Activated B cell treated with CpG ODN at 0.5 μM for 24 hours (primary cell): Measurements from ENCODE around the gene MAP4K1. TPM values are rescaled to one million over a fixed set of nuclear protein-coding genes. Genes with fewer than 3 reads are reported as not detected.

ENCODE experiments used
- ATAC-seq: fragments of 200-7000 bp; cut with Tn5 transposase; one replicate; pipeline ENCODE4 v1.10.0; 2021; ENCODE audit warnings: low read depth, mild to moderate bottlenecking, moderate library complexity
- CTCF ChIA-PET: fragments of 350-600 bp; sonication (Branson Sonifier 250); formaldehyde crosslinking; loops from one replicate; lab custom pipeline; 2021; ENCODE audit warnings: antibody characterized with exemption; lab: Charles Lee
- POLR2A ChIA-PET: fragments of 350-600 bp; sonication (Branson Sonifier 250); formaldehyde crosslinking; loops from one replicate; lab custom pipeline; 2021; ENCODE audit warnings: antibody characterized with exemption; lab: Charles Lee
- DNase-seq: peaks from one replicate; pipeline ENCODE4 v3.0.0; 2022
- H3K27ac Mint-ChIP-seq: one replicate; pipeline ENCODE4 v1.8.0; 2020; ENCODE audit warnings: mixed read lengths
- H3K27me3 Mint-ChIP-seq: one replicate; pipeline ENCODE4 v1.8.0; 2021; ENCODE audit warnings: mixed read lengths
- H3K36me3 Mint-ChIP-seq: one replicate; pipeline ENCODE4 v1.8.0; 2021; ENCODE audit warnings: low read depth, mixed read lengths
- H3K4me1 Mint-ChIP-seq: one replicate; pipeline ENCODE4 v1.8.0; 2021; ENCODE audit warnings: mixed read lengths
- H3K4me3 Mint-ChIP-seq: one replicate; pipeline ENCODE4 v1.8.0; 2020; ENCODE audit warnings: mild to moderate bottlenecking, mixed read lengths
- H3K9me3 Mint-ChIP-seq: one replicate; pipeline ENCODE4 v1.8.0; 2020; ENCODE audit warnings: mixed read lengths
- intact Hi-C: fragments of 100-400 bp; cut with micrococcal nuclease; formaldehyde crosslinking; loops from one replicate; pipeline ENCODE4 v1.15.1; 2024
- total RNA-seq: library from RNA; stranded (reverse); gene quantifications from 2 replicates; pipeline ENCODE4 v1.2.3, GENCODE V29; 2022
- TF ChIP-seq, protein P1 (sequence below): fragments of 200-600 bp; IDR thresholded peaks from one replicate; pipeline ENCODE4 v1.8.0; 2022; ENCODE audit warnings: antibody characterized with exemption, mild to moderate bottlenecking

MAP4K1 gene
- total RNA-seq, 1 donor from 2014 or later, result 379 TPM

DNA sequence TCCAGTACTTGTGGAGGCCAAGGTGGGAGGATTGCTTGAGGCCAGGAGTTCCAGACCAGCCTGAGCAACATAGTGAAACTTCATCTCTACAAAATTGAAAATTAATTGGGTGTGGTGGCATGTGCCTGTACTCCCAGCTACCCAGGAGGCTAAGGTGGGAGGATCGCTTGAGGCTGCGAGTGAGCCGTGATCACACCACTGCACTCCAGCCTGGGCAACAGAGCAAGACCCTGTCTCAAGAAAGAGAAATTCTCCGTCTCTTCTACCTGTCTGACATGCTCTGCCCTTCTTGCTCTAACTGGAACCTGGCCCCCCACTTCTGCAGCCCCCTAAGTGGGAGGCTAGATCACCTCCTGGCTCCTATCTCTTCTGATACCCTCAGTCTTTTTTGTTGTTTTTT is 8.6 kb upstream of the MAP4K1 start:
- H3K27ac Mint-ChIP-seq, result no peak overlapping the region
- TF ChIP-seq, protein P1, sequence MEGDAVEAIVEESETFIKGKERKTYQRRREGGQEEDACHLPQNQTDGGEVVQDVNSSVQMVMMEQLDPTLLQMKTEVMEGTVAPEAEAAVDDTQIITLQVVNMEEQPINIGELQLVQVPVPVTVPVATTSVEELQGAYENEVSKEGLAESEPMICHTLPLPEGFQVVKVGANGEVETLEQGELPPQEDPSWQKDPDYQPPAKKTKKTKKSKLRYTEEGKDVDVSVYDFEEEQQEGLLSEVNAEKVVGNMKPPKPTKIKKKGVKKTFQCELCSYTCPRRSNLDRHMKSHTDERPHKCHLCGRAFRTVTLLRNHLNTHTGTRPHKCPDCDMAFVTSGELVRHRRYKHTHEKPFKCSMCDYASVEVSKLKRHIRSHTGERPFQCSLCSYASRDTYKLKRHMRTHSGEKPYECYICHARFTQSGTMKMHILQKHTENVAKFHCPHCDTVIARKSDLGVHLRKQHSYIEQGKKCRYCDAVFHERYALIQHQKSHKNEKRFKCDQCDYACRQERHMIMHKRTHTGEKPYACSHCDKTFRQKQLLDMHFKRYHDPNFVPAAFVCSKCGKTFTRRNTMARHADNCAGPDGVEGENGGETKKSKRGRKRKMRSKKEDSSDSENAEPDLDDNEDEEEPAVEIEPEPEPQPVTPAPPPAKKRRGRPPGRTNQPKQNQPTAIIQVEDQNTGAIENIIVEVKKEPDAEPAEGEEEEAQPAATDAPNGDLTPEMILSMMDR, result no peak
- DNase-seq (no peak), ATAC-seq (no peak)
- ChIA-PET CTCF (interaction anchor here (2.0 kb wide), 1 partner anchor 8 kb away, joined by 10 read pairs; no protein-coding TSS in a partner anchor), POLR2A (no interaction called here)
- no peaks in the 10 kb centered on the region for H3K27me3 Mint-ChIP-seq
- no peaks in the 10 kb centered on the region for H3K9me3 Mint-ChIP-seq
- intact Hi-C loops, result no loop called here
- peaks cover 2% of the 10 kb centered on the region for H3K4me1 Mint-ChIP-seq
- H3K4me3 Mint-ChIP-seq, result no peak overlapping the region
- peaks cover 91% of the 10 kb centered on the region for H3K36me3 Mint-ChIP-seq

- peaks cover 7% of the 10 kb centered on the region for H3K4me1 Mint-ChIP-seq
Observed at GRCh38 chr19:38624822-38625221, 7.1 kb upstream of the MAP4K1 start.

GRCh38 chr19:38619361-38620174 is 1.8 kb upstream of the MAP4K1 start:
- peaks cover 68% of the 10 kb centered on the region for H3K36me3 Mint-ChIP-seq
- no peaks in the 10 kb centered on the region for H3K9me3 Mint-ChIP-seq
- POLR2A ChIA-PET, result interaction anchor here (0.6 to 3.9 kb wide), 22 partner anchors 8 to 816 kb away, joined by 3 to 45 read pairs (median 9); partner anchors contain the start of genes ACTN4, FAM98C, MRPS12 and NFKBIB
- H3K4me3 Mint-ChIP-seq, result peak overlapping the region; percentile 100
- ATAC-seq (no peak), DNase-seq (no peak)
- no peaks in the 10 kb centered on the region for H3K27me3 Mint-ChIP-seq
- H3K27ac Mint-ChIP-seq, result peak overlapping the region; percentile 97
- CTCF ChIA-PET, result interaction anchor here (1.0 to 4.7 kb wide), 3 partner anchors 17 to 284 kb away, joined by 3 to 49 read pairs (median 16); partner anchors contain the start of genes CATSPERG and FAM98C
- intact Hi-C loops, result loop anchor here (1.0 to 10.0 kb wide), 6 partner anchors 15 to 395 kb away; partner anchors contain the start of genes ACTN4, DPF1, NFKBIB and PSMD8
- TF ChIP-seq, protein P1, result no peak
- H3K4me1 Mint-ChIP-seq, result peaks cover 47% of the 10 kb centered on the region

More at GRCh38 chr19:38624822-38625221, 7.1 kb upstream of the MAP4K1 start:
- Mint-ChIP-seq H3K27me3 (no peaks in the 10 kb centered on the region), H3K36me3 (peaks cover 87% of the 10 kb centered on the region), H3K27ac (no peak overlapping the region), H3K4me3 (no peak overlapping the region), H3K9me3 (no peaks in the 10 kb centered on the region)
- CTCF ChIA-PET, result interaction anchor here (0.7 to 2.0 kb wide), 2 partner anchors 10 to 80 kb away, joined by 3 to 10 read pairs; no protein-coding TSS in a partner anchor
- POLR2A ChIA-PET, result interaction anchor here (0.6 to 1.7 kb wide), 3 partner anchors 16 to 251 kb away, joined by 3 to 11 read pairs (median 3); partner anchors contain the start of genes ACTN4 and PSMD8
- TF ChIP-seq, protein P1, result no peak
- no peak for DNase-seq
- ATAC-seq, result no peak
- intact Hi-C loops, result no loop called here

DNA sequence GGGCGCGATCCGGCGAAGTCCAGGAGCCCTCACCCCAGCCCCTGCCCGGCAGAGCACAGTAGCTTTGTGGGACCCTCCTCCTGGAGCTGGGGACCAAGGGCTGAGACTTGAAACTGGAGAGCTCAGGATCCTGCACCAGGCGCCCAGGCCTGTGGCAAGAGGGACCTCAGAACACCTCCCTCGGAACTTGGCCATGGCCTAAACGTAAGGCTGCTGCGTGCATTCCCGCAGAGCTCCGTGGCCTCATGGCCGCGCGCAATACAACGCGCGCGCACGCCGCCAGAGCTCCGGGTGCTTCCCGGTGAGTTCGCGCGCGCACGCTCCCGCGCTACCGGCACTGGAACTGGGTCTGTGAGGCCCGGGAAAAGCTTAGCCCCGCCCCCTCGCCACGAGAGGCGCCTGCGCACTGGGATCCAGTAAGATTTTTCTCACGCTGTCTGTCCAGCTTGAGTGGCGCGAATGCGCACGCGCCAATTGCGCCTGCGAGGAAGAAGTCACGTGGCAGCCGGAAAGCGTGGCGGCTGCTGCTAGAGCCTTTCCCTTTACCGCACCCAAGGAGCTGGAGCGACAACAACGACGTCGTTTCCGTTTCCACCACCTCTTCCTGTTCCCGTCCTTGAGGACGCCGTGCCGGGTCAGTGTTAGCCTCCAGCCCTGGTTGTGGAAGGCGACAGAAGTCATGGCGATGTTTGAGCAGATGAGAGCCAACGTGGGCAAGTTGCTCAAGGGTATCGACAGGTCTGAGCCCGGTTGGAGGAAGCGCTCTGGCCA is 1.0 kb upstream of the MAP4K1 start, which contains the start of gene EIF3K:
EIF3K (plus strand) TSS at position 599 of the 771 bp plus-strand sequence; CDS start at position 680, 81 bp downstream.
- Mint-ChIP-seq H3K9me3 (no peaks in the 10 kb centered on the region), H3K4me1 (peaks cover 53% of the 10 kb centered on the region), H3K27me3 (no peaks in the 10 kb centered on the region), H3K36me3 (peaks cover 66% of the 10 kb centered on the region), H3K27ac (peak within 1 kb of the TSS; percentile 97), H3K4me3 (peak within 1 kb of the TSS; percentile 100)
- POLR2A ChIA-PET, result interaction anchor here (0.6 to 3.9 kb wide), 29 partner anchors 8 to 817 kb away, joined by 3 to 45 read pairs (median 7); partner anchors contain the start of genes ACTN4, FAM98C, MRPS12 and NFKBIB
- DNase-seq, result peak; percentile 97
- CTCF ChIA-PET, result interaction anchor here (0.9 to 4.7 kb wide), 7 partner anchors 18 to 312 kb away, joined by 3 to 49 read pairs (median 7); partner anchors contain the start of genes CATSPERG, FAM98C, MRPS12 and SARS2
- TF ChIP-seq, protein P1, result no peak
- intact Hi-C loops, result loop anchor here (1.0 to 10.0 kb wide), 12 partner anchors 16 to 711 kb away; partner anchors contain the start of genes ACTN4, DPF1, FAM98C and MRPS12
- peak; percentile 28 for ATAC-seq
